ENCODE measurements around the gene CD40.
"Not testable (repeated sequence)": the region's sequence is repeated elsewhere in the genome, so short reads cannot be mapped to it uniquely, and the experiment has no call there.

CD40 gene

DNA sequence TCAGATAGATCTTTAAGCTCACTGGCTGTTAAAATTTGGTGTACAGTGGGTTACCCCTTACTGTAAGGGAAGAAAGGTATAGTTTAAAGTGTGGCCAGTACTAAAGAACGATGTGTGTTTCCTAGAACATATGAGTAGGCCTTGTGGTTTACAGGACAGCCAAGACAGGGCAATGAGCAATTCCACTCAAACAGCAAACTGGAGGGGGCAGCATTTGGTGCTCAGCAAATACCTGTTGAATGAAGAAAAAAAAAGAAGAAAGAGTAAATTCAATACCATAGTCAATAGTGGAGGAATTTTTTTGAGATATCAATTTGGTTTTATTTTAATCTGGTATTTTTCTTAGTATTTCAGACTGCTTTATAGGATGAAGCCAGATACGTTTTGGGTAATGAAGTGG is 24.6 kb upstream of the CD40 start:
- DNase-seq (ENCODE audit: low read depth in 1 of 2, low spot score in 1 of 2), result no peak

GRCh38 chr20:46099491-46100287 is 18.4 kb upstream of the CD40 start:
- DNase-seq (ENCODE audit: low read depth in 1 of 2, low spot score in 1 of 2), result no peak

- DNase-seq (ENCODE audit: low read depth in 1 of 2, low spot score in 1 of 2), result not testable (repeated sequence)
Observed at GRCh38 chr20:46100444-46100843, 17.7 kb upstream of the CD40 start.

GRCh38 chr20:46100988-46101387 is 17.1 kb upstream of the CD40 start:
- no peak for DNase-seq (ENCODE audit: low read depth in 1 of 2, low spot score in 1 of 2)

DNA sequence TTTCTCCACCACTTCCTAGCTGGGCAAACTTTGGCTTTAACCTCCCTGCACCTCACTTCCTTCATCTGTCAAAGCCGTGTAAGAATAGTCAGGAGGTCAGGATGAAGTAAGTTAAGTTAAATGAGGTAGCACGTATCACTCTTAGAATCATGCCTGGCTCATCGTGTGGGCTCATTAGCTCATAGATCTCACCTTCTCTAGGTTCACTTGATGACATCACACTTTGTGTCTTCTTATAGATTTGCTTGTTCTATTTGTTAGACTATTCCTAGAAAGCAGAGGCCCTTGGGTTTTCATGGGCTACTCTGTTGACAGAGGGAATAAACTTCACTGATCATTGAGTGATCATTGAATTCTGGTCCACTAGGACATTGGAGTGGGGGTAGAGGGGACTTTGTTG is 16.2 kb upstream of the CD40 start:
- no peak for DNase-seq (ENCODE audit: low read depth in 1 of 2, low spot score in 1 of 2)

GRCh38 chr20:46102940-46103339 is 15.2 kb upstream of the CD40 start:
- no peak for DNase-seq (ENCODE audit: low read depth in 1 of 2, low spot score in 1 of 2)

- DNase-seq (ENCODE audit: low read depth in 1 of 2, low spot score in 1 of 2), result no peak
Observed at GRCh38 chr20:46104262-46104661, 13.9 kb upstream of the CD40 start.

DNA sequence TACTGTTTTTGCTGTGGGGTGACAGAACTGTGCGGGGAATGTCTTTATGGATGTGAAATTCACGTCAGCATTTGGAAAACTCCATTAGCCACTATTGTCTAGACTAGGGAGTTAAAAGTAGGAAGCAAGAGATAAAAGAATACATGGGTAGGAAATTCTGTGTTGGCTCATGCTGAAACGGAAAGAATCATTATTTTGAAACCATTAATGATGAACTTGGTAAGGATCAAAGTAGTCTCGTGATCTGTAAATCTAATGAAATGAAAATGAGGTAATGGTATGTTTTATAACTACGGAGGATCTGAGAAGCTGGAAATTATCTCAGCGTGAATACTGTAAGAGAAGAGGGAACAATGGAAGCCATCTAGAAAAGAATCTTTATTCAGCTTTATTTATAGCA is 11.1 kb upstream of the CD40 start:
- DNase-seq (ENCODE audit: low read depth in 1 of 2, low spot score in 1 of 2), result no peak

GRCh38 chr20:46108435-46108841 is 9.7 kb upstream of the CD40 start:
- DNase-seq (ENCODE audit: low read depth in 1 of 2, low spot score in 1 of 2), result no peak

- DNase-seq (ENCODE audit: low read depth in 1 of 2, low spot score in 1 of 2), result no peak
Observed at GRCh38 chr20:46108976-46109375, 9.1 kb upstream of the CD40 start.

GRCh38 chr20:46111028-46111835 is 6.9 kb upstream of the CD40 start:
- no peak for DNase-seq (ENCODE audit: low read depth in 1 of 2, low spot score in 1 of 2)

DNA sequence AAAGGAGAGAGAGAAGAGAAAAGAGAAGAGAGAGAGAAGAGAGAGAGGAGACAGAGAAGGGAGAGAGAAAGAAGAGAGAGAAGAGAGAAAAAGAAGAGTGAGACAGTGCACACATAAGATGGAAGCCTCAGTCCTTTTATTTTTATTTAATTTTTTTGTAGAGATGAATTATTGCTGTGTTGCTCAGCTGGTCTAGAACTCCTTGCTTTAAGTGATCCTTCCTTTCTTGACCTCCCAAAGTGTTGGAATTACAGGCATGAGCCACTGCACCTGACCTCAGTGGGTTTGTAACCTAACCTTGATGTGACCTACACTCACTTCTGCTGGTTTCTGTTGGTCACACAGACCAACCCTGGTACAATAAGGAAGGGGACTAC is 6.3 kb upstream of the CD40 start:
- DNase-seq (ENCODE audit: low read depth in 1 of 2, low spot score in 1 of 2), result no peak

GRCh38 chr20:46112430-46113112 is 5.5 kb upstream of the CD40 start:
- DNase-seq (ENCODE audit: low read depth in 1 of 2, low spot score in 1 of 2), result no peak

GRCh38 chr20:46113113-46113470 is 5.0 kb upstream of the CD40 start:
- DNase-seq (ENCODE audit: low read depth in 1 of 2, low spot score in 1 of 2), result no peak

DNA sequence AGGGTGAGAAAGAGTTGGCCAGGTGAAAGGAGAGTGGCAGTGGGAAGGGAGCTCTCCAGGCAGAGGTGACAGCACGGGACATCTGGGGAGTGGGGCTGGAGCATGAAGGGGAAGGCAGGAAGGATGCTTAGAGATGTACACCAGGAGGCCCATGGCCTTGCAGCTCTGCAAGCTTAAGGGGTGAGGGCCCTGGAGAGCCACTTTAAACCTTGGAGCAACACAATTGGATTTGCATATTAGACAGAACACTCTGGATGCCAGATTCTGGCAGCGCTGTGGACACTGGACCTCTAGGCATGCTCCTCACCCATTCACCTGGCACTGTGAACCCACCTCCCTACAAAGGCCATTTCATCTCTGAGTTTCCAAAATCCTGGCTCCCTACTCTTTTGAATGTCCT is 3.7 kb upstream of the CD40 start:
- DNase-seq (ENCODE audit: low read depth in 1 of 2, low spot score in 1 of 2), result no peak

DNA sequence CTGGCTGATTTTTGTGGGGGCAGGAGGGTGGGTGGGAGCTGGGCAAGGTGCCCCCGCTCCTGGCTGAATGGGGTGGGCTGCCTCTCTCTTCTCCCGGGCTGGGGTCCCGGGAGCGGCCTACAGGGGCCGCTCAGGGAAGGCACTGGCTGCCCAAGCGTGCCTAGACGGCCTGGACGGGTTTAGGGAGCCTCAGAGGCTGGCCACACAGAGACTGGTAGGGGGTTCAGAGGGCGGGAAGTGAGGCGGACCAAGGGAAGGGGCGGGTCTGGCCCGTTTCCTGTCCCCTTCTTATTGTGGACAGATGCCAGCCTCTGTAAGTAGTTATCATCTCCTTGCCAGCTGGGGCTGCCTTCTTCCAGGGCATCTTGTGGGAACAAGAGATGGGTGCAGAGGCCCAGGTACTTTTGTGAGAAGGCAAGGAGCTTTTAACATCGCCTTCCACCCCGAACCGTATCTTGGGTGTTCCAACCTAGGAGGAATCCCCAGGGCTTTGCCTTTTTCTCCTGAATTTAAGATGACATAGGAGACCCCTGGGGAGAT is 437 bp downstream of the CD40 start:
- DNase-seq (ENCODE audit: low read depth in 1 of 2, low spot score in 1 of 2), result no peak

DNA sequence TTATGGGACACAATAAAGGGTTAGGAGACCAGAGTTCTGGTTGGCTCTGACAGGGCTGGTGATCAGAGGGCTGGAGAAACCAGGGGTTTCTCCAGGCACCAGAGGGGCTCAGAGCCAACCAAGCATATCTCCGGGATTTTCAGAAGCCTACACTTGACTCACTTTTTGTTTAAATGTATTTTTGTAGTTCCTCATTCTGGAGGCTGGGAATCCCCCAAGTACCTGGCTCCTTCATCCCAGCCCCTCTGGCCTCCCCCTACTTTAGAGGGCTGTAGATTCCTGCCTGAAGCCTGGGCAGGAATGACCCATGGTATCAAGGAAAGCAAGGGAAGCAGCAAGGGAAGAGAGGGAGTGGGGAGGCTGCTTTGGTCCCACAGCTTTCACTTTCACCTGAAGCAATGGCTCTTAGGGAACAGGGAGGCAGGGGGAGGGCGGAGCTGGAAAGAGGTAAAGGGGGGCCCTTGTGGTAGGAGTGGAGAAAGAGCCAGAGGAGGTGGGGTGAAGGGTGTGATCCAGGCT is 973 bp downstream of the CD40 start:
- no peak for DNase-seq (ENCODE audit: low read depth in 1 of 2, low spot score in 1 of 2)

DNA sequence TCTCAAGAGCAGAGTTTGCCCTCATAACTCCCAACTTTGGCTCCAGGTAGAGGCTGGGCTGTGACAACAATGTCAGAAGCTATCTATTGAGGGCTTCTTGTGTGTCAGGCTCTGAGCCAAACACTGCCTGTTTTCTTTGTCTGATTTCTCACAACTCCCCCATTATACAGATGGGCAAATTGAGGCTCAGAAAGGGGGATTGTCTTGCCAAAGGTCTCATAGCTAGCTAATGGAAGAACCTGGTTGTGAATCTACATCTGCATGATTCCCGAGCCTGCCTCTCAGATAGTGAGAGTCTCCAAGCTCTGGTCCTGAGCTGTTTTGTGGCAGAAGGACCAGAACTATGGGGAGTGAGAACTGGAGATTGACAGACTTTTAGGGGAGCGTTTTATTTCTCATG is 1.4 kb downstream of the CD40 start:
- no peak for DNase-seq (ENCODE audit: low read depth in 1 of 2, low spot score in 1 of 2)

GRCh38 chr20:46120136-46120535 is 2.0 kb downstream of the CD40 start:
- DNase-seq (ENCODE audit: low read depth in 1 of 2, low spot score in 1 of 2), result no peak

DNA sequence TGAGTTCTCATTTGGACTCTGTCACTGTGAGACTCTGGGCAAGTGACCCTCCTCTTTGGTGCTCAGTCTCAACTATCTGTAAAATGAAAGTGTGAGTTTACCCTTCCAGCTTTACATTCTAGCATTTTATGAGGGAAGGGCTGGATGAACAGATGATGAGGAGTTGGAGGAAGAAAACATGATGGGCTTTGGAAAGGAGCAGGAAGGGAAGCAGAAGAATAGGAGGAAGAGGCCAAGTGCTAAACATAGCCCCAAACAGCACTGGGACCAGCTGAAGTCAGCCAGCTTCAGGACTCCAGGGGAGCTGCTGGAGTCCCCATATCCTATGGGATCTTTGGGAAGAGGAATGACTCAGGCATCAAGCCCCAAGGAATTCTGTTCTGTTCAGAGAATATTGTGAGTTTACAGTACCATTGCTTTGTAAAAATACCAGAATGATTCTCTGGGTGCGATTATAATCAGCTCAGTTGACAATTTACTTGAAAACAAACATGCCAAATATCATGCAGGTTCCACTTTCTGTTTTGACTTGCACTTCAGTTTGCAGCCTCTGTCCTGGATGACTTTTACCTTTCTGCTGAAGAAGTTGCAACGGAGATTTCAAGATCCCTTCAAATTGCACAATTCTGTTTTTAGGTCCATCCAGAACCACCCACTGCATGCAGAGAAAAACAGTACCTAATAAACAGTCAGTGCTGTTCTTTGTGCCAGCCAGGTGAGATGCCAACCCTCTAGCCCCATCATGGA is 3.2 kb downstream of the CD40 start:
- no peak for DNase-seq (ENCODE audit: low read depth in 1 of 2, low spot score in 1 of 2)

DNA sequence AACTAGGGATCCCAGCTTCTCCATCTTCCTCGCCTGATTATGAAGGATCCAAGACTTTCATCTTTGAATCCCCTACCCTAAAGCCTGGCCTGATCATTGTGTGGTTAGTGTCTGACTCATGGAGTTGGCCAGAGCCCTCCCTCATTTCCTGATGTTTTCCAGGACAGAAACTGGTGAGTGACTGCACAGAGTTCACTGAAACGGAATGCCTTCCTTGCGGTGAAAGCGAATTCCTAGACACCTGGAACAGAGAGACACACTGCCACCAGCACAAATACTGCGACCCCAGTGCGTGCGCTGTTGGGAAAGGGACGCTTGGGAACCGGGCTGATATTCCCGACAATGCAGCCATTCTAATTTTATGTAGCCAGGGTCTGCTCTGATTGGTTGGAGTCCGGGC is 4.0 kb downstream of the CD40 start:
- no peak for DNase-seq (ENCODE audit: low read depth in 1 of 2, low spot score in 1 of 2)
